Hepatocyte (in vitro differentiated cells): ENCODE measurements around the gene CCDC158. TPM values are rescaled to one million over a fixed set of nuclear protein-coding genes. Genes with fewer than 3 reads are reported as not detected.

Source experiments
- DNase-seq: peaks from one replicate; pipeline ENCODE4 v3.0.0-alpha.2; 2016; ENCODE audit warnings: low spot score
- H2AFZ ChIP-seq: fragments of 200-600 bp; sonication (generic); 2 replicates; pipeline ENCODE4 v1.6.0; 2016; ENCODE audit warnings: antibody characterized with exemption, mild to moderate bottlenecking
- H3K27ac ChIP-seq: fragments of 200-600 bp; sonication (generic); 2 replicates; pipeline ENCODE4 v1.5.1; 2016; ENCODE audit warnings: mild to moderate bottlenecking
- H3K27me3 ChIP-seq: fragments of 200-600 bp; sonication (generic); 2 replicates; pipeline ENCODE4 v1.6.1; 2016
- H3K36me3 ChIP-seq: fragments of 200-600 bp; sonication (generic); replicated peaks from 2 replicates; pipeline ENCODE4 v1.5.1; 2016; ENCODE audit warnings: low read depth; ENCODE audit not compliant: insufficient read depth
- H3K4me1 ChIP-seq: fragments of 200-600 bp; sonication (generic); 2 replicates; pipeline ENCODE4 v1.5.1; 2016; ENCODE audit warnings: mild to moderate bottlenecking, moderate library complexity; ENCODE audit not compliant: insufficient read depth
- H3K4me2 ChIP-seq: fragments of 200-600 bp; sonication (generic); 2 replicates; pipeline ENCODE4 v1.6.0; 2016
- H3K4me3 ChIP-seq: fragments of 200-600 bp; sonication (generic); 2 replicates; pipeline ENCODE4 v1.5.1; 2016; ENCODE audit warnings: mild to moderate bottlenecking
- H3K79me2 ChIP-seq: fragments of 200-600 bp; sonication (generic); 2 replicates; pipeline ENCODE4 v1.6.0; 2017; ENCODE audit warnings: mild to moderate bottlenecking
- H3K9me2 ChIP-seq: fragments of 200-600 bp; sonication (generic); replicated peaks from 2 replicates; pipeline ENCODE4 v1.6.0; 2017; ENCODE audit warnings: mild to moderate bottlenecking; ENCODE audit not compliant: insufficient read depth
- H3K9me3 ChIP-seq: fragments of 200-600 bp; sonication (generic); 2 replicates; pipeline ENCODE4 v1.5.1; 2016; ENCODE audit warnings: low read depth, mild to moderate bottlenecking
- H4K20me1 ChIP-seq: fragments of 200-600 bp; sonication (generic); 2 replicates; pipeline ENCODE4 v1.6.0; 2016; ENCODE audit warnings: mild to moderate bottlenecking; ENCODE audit not compliant: insufficient read depth, poor library complexity, severe bottlenecking
- CTCF ChIP-seq: fragments of 200-600 bp; sonication (generic); IDR thresholded peaks from 2 replicates; pipeline ENCODE4 v1.5.1; 2016; ENCODE audit warnings: antibody characterized with exemption, mild to moderate bottlenecking; ENCODE audit not compliant: poor library complexity
- EZH2 ChIP-seq: fragments of 200-600 bp; sonication (generic); IDR thresholded peaks from 2 replicates; pipeline ENCODE4 v1.6.1; 2016; ENCODE audit warnings: antibody characterized with exemption, mild to moderate bottlenecking, borderline replicate concordance
- EZH2phosphoT487 ChIP-seq: fragments of 200-600 bp; sonication (generic); IDR thresholded peaks from one replicate; pipeline ENCODE4 v1.6.1; 2018; ENCODE audit warnings: antibody characterized with exemption, mild to moderate bottlenecking, low read depth, moderate library complexity; ENCODE audit not compliant: unreplicated experiment, severe bottlenecking
- WGBS: methylation state at CpG from one replicate; pipeline ENCODE4 v1.1.6; 2016; ENCODE audit warnings: low lambda C conversion rate; ENCODE audit errors: missing lambda C conversion rate; 5-methylcytosine and 5-hydroxymethylcytosine counted together
- polyA plus RNA-seq: library from polyadenylated mRNA; unstranded; fragments of >200 nt; fragmentation: Nextera tagmentation; extraction: Ambion mirVana; gene quantifications from 2 replicates; pipeline ENCODE4 v1.2.1, GENCODE V29; 2016
- total RNA-seq: library from RNA; depleted of rRNA; stranded (reverse); fragments of >200 nt; gene quantifications from 2 replicates; pipeline ENCODE4 v1.2.3, GENCODE V29; 2014

The CCDC158 gene
- total and polyA plus RNA-seq, 2 experiments from 2014 or later, result 0.04 TPM; not detected in 1

GRCh38 chr4:76463568-76463967, 42.6 kb upstream of the CCDC158 start:
- no peaks in the 10 kb centered on the region for H3K9me3 ChIP-seq
- 98% methylated on average over 2 of the region's 2 CpGs for WGBS
- DNase-seq, result no peak

DNA sequence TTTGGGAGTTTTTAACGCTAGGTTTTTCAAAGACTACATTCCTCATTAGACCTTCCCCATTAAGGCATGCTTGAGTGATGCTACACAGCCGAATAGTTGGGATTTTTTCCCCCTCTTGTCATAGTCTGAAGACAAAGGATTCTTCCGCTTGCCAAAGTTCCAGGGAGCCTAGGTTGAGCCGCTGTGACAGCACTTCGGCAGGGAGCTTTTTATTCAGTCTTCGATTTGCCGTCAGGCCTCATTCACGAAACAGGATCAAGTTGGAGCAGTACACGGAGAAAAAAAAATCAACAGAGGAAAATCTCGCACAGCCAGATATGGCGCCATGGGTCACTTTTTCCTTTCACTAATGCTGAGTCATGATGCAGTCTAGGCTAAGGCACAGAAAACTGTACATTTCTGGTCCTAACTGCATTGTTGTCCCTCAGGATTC, 38.4 kb upstream of the CCDC158 start:
- Histone ChIP-seq H3K27me3 (no peaks in the 10 kb centered on the region), H3K4me1 (peaks cover 12% of the 10 kb centered on the region), H3K27ac (peak overlapping the region; percentile 62), H3K9me3 (no peaks in the 10 kb centered on the region), H3K4me3 (no peak overlapping the region), H3K9me2 (no peaks in the 10 kb centered on the region), H4K20me1 (no peaks in the 10 kb centered on the region), H3K36me3 (no peaks in the 10 kb centered on the region), H3K4me2 (peak overlapping the region; percentile 29), H3K79me2 (no peaks in the 10 kb centered on the region), H2AFZ (peak overlapping the region; percentile 57)
- 57% methylated on average over 11 of the region's 11 CpGs for WGBS
- DNase-seq, result peak; percentile 30
- no peak for TF ChIP-seq CTCF
- no peak for TF ChIP-seq EZH2phosphoT487
- no peak for TF ChIP-seq EZH2

More at GRCh38 chr4:76463568-76463967, 42.6 kb upstream of the CCDC158 start:
- Histone ChIP-seq H4K20me1 (no peaks in the 10 kb centered on the region), H3K27me3 (no peaks in the 10 kb centered on the region), H3K4me1 (peaks cover 8% of the 10 kb centered on the region), H3K36me3 (no peaks in the 10 kb centered on the region), H3K4me2 (no peak overlapping the region), H3K79me2 (no peaks in the 10 kb centered on the region), H3K4me3 (no peak overlapping the region), H2AFZ (no peak overlapping the region), H3K27ac (no peak overlapping the region), H3K9me2 (no peaks in the 10 kb centered on the region)
- no peak for TF ChIP-seq EZH2
- no peak for TF ChIP-seq EZH2phosphoT487
- no peak for TF ChIP-seq CTCF

DNA sequence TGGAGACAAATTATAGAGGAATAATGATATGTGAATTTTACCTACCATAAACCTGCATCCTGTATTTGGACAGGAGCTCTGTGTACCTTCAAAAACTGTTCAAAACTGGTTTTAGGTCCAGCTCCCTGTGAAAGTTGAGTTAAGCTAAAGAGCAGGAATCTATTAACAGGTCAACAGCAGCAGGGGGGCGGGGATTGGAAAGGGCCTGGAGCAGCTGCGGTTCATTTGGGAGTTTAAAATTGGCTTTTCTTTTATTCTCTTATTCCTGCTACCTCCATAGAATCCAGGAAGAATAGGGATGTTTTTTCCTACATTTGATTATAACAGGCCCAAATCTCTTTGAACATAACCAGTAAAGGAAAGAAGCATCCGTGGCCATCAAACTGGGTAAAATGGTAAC, 37.9 kb upstream of the CCDC158 start:
- H3K27me3 ChIP-seq, result no peaks in the 10 kb centered on the region
- DNase-seq, result no peak
- H3K27ac ChIP-seq, result peak overlapping the region; percentile 62
- peaks cover 12% of the 10 kb centered on the region for H3K4me1 ChIP-seq
- no peaks in the 10 kb centered on the region for H3K79me2 ChIP-seq
- H3K9me2 ChIP-seq, result no peaks in the 10 kb centered on the region
- no peaks in the 10 kb centered on the region for H3K36me3 ChIP-seq
- TF ChIP-seq EZH2, result no peak
- TF ChIP-seq EZH2phosphoT487, result no peak
- no peak for TF ChIP-seq CTCF
- H3K9me3 ChIP-seq, result no peaks in the 10 kb centered on the region
- H2AFZ ChIP-seq, result peak overlapping the region; percentile 57
- H4K20me1 ChIP-seq, result no peaks in the 10 kb centered on the region
- WGBS, result 50% methylated on average over 3 of the region's 3 CpGs
- no peak overlapping the region for H3K4me3 ChIP-seq
- peak overlapping the region; percentile 29 for H3K4me2 ChIP-seq

- Histone ChIP-seq H3K9me3 (no peaks in the 10 kb centered on the region), H3K4me2 (peak overlapping the region; percentile 29), H3K27ac (peak overlapping the region; percentile 62), H3K79me2 (no peaks in the 10 kb centered on the region), H3K27me3 (no peaks in the 10 kb centered on the region), H3K4me1 (peaks cover 12% of the 10 kb centered on the region), H3K36me3 (no peaks in the 10 kb centered on the region), H2AFZ (no peak overlapping the region), H4K20me1 (no peaks in the 10 kb centered on the region), H3K4me3 (no peak overlapping the region), H3K9me2 (no peaks in the 10 kb centered on the region)
- no peak for TF ChIP-seq EZH2
- no peak for TF ChIP-seq EZH2phosphoT487
- no peak for TF ChIP-seq CTCF
- 63% methylated on average over 2 of the region's 2 CpGs for WGBS
- DNase-seq, result no peak
Observed at GRCh38 chr4:76458297-76458696, 37.4 kb upstream of the CCDC158 start.
